A549 (cell line): Measurements from ENCODE around the gene HAUS8.

ENCODE experiments used
- EHF ChIP-seq: fragments of 250-450 bp; sonication (Bioruptor Pico); IDR thresholded peaks from 2 replicates; pipeline ENCODE4 v1.5.0; 2020; ENCODE audit warnings: mild to moderate bottlenecking
- EHMT2 ChIP-seq: fragments of 200-600 bp; sonication (generic); IDR thresholded peaks from 2 replicates; pipeline ENCODE4 v1.6.1; 2016; ENCODE audit warnings: antibody characterized with exemption, low read depth, mild to moderate bottlenecking, moderate library complexity
- FOSL2 ChIP-seq, 2 experiments: fragments of 450-650 bp in 1 of 2; fragments of >200 bp in 1 of 2; sonication (Bioruptor Twin) in 1 of 2; formaldehyde crosslinking; IDR thresholded peaks; 2 replicates each; pipeline versions ENCODE4 v1.5.0 to v1.6.1; 2016 to 2020; ENCODE audit warnings: mild to moderate bottlenecking in 1 of 2, moderate library complexity in 1 of 2
- MYC ChIP-seq: IDR thresholded peaks from 2 replicates; pipeline ENCODE4 v1.6.1; 2012; ENCODE audit warnings: mild to moderate bottlenecking, inconsistent platforms, low read length, improper control_type of control experiment, borderline replicate concordance
- POLR2A ChIP-seq: IDR thresholded peaks from 2 replicates; pipeline ENCODE4 v1.6.1; 2012; ENCODE audit warnings: mild to moderate bottlenecking, low read length
- RAD21 ChIP-seq, 2 experiments: fragments of >200 bp in 1 of 2; sonication (Bioruptor Twin) in 1 of 2; formaldehyde crosslinking in 1 of 2; IDR thresholded peaks in 1 of 2; conservative IDR thresholded peaks in 1 of 2; 2 replicates in 1 of 2; 3 replicates in 1 of 2; pipeline ENCODE4 v1.6.1; 2012 to 2018; ENCODE audit warnings: inconsistent platforms in 1 of 2
- SMC3 ChIP-seq: fragments of >200 bp; sonication (Bioruptor Twin); formaldehyde crosslinking; IDR thresholded peaks from 3 replicates; pipeline ENCODE4 v1.6.1; 2018; ENCODE audit warnings: inconsistent platforms
- TF ChIP-seq, protein P1 (sequence below): fragments of >200 bp; sonication (Bioruptor Twin); formaldehyde crosslinking; IDR thresholded peaks from 3 replicates; pipeline ENCODE4 v1.5.1; 2016

DNA sequence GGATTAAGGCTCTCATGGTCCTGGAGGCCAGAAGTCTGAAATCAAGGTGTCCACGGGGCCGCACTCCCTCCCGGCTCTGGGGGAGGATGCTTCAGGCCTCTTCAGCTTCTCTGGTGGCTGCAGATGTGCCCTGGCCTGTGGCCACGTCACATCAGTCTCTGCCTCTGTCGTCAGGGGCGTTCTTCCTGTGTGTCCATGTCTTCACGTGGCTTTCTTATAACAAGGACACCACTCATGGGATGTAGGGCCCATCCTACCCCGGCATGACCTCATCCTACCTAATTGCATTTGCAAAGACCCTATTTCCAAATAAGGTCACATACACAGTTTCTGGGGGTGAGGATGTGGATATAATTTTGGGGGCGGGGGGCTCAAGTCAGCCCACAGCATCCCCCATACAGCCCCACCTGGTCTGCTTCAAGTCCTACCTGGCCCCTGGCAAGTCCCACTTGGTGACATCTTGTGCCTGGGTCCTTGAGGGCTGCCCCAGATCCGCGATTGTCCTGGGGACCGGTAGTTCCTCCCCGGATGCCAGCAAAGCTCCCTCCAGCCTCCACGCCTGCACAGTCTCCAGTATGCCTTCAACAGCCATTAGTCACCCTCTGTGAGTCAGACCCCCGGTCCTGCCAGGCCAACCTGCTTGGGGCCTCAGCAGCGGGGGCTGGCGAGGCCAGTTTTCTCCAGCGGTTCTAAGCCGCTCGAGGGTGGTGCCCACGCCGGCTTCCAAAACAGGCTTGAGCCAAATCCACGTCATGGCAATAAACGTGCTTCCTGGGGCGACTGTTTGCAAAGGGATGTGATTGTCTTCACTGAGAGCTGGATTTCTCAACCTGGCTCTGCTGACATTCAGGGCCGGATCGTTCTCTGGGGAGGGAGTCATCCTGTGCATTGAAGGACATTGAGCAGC lies 32.5 kb upstream of the HAUS8 start:
- no peak for TF ChIP-seq MYC
- TF ChIP-seq RAD21 (conservative IDR thresholded peaks at IDR 0.05 in 1 of 2, IDR thresholded peaks at IDR 0.05 in 1 of 2), result peak in 1 of 2 experiments; percentile 19; a peak in 1 of 5 replicates
- no peak for TF ChIP-seq POLR2A
- TF ChIP-seq, protein P1, sequence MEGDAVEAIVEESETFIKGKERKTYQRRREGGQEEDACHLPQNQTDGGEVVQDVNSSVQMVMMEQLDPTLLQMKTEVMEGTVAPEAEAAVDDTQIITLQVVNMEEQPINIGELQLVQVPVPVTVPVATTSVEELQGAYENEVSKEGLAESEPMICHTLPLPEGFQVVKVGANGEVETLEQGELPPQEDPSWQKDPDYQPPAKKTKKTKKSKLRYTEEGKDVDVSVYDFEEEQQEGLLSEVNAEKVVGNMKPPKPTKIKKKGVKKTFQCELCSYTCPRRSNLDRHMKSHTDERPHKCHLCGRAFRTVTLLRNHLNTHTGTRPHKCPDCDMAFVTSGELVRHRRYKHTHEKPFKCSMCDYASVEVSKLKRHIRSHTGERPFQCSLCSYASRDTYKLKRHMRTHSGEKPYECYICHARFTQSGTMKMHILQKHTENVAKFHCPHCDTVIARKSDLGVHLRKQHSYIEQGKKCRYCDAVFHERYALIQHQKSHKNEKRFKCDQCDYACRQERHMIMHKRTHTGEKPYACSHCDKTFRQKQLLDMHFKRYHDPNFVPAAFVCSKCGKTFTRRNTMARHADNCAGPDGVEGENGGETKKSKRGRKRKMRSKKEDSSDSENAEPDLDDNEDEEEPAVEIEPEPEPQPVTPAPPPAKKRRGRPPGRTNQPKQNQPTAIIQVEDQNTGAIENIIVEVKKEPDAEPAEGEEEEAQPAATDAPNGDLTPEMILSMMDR, result no peak
- peak; percentile 69 for TF ChIP-seq FOSL2 (IDR thresholded peaks at IDR 0.05)
- TF ChIP-seq FOSL2 (CRISPR knock-in tag; IDR thresholded peaks at IDR 0.05), result peak; percentile 91
- TF ChIP-seq EHMT2, result no peak
- no peak for TF ChIP-seq SMC3
- no peak for TF ChIP-seq EHF (CRISPR knock-in tag)
